Cardiac muscle cell (in vitro differentiated cells and primary cell): ENCODE results near the gene GAMT. TPM values are rescaled to one million over a fixed set of nuclear protein-coding genes. Genes with fewer than 3 reads are reported as not detected.

Source experiments
- DNase-seq, 2 donors: peaks; one replicate each; pipeline versions ENCODE4 v3.0.0 to v3.0.0-alpha.2; 2010 to 2017; ENCODE audit warnings: low read depth in 1 of 2, low spot score in 1 of 2
- H3K27ac ChIP-seq: fragments of 200-600 bp; sonication (generic); 2 replicates; pipeline ENCODE4 v1.5.1; 2016
- H3K27me3 ChIP-seq: fragments of 200-600 bp; sonication (generic); 2 replicates; pipeline ENCODE4 v1.6.0; 2016; ENCODE audit warnings: control low read depth
- H3K36me3 ChIP-seq: fragments of 200-600 bp; sonication (generic); 2 replicates; pipeline ENCODE4 v1.5.1; 2016; ENCODE audit warnings: control low read depth
- H3K4me1 ChIP-seq: fragments of 200-600 bp; sonication (generic); 2 replicates; pipeline ENCODE4 v1.8.1; 2017; ENCODE audit warnings: low read depth, mild to moderate bottlenecking, mixed run types
- H3K4me3 ChIP-seq: fragments of 200-600 bp; sonication (generic); 2 replicates; pipeline ENCODE4 v1.5.1; 2016; ENCODE audit warnings: mild to moderate bottlenecking
- H3K9me3 ChIP-seq: fragments of 200-600 bp; sonication (generic); 2 replicates; pipeline ENCODE4 v1.5.1; 2017; ENCODE audit warnings: low read depth, mild to moderate bottlenecking, control low read depth
- polyA plus RNA-seq: library from polyadenylated mRNA; unstranded; fragments of >200 nt; fragmentation: Nextera tagmentation; extraction: Ambion mirVana; gene quantifications from 2 replicates; pipeline ENCODE4 v1.2.1, GENCODE V29; 2016
- total RNA-seq: library from RNA; depleted of rRNA; stranded (reverse); fragments of >200 nt; gene quantifications from 2 replicates; pipeline ENCODE4 v1.2.3, GENCODE V29; 2016
- TF ChIP-seq, protein P1 (sequence below): IDR thresholded peaks from 2 replicates; pipeline ENCODE4 v1.5.1; 2012; ENCODE audit warnings: low read depth, mild to moderate bottlenecking, low read length

The GAMT gene
- total and polyA plus RNA-seq, 2 experiments from 2014 or later = 180 to 231 TPM

DNA sequence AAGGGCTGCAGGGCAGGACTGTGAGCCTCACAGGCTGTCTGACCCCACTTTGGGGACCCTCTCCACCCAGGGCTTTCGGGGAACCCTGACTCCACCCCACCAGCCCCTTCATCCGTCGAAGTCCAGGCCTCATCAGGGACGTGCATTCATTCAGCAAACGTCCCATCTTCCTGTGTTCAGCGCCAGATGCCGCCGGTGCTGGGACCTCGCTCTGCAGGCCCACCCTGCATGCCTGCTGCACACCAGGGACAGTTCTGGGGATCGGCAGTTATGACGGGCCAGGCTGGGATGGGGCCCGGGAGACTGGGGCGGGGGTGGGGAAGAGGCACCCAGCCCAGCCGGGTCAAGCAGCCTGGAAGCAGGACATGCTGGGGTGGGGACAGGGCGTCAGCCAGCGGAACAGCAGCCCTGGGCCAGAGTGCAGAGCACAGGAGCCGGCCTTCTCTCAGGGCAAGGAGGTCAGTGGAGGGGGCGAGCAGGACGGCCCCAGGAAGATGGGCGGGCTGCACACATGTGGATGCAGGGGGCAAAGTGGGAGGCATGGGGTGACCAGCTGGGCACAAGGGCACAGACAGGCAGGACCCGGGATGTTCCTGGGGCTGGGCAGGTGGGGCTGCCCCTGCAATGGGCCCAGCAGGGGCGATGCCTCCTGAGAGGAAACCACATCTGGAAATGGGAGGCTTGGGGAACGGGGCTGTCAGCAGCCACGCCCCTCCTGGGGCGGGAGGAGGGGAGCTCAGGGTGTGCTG is 5.1 kb downstream of the GAMT start:
- Histone ChIP-seq H3K36me3 (peaks cover 15% of the 10 kb centered on the region), H3K4me1 (peaks cover 5% of the 10 kb centered on the region), H3K9me3 (no peaks in the 10 kb centered on the region), H3K4me3 (no peak overlapping the region), H3K27ac (peak overlapping the region; percentile 39), H3K27me3 (no peaks in the 10 kb centered on the region)
- DNase-seq = no peak
- TF ChIP-seq, protein P1, sequence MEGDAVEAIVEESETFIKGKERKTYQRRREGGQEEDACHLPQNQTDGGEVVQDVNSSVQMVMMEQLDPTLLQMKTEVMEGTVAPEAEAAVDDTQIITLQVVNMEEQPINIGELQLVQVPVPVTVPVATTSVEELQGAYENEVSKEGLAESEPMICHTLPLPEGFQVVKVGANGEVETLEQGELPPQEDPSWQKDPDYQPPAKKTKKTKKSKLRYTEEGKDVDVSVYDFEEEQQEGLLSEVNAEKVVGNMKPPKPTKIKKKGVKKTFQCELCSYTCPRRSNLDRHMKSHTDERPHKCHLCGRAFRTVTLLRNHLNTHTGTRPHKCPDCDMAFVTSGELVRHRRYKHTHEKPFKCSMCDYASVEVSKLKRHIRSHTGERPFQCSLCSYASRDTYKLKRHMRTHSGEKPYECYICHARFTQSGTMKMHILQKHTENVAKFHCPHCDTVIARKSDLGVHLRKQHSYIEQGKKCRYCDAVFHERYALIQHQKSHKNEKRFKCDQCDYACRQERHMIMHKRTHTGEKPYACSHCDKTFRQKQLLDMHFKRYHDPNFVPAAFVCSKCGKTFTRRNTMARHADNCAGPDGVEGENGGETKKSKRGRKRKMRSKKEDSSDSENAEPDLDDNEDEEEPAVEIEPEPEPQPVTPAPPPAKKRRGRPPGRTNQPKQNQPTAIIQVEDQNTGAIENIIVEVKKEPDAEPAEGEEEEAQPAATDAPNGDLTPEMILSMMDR = no peak

- Histone ChIP-seq H3K27ac (peak overlapping the region; percentile 39), H3K27me3 (no peaks in the 10 kb centered on the region), H3K4me3 (no peak overlapping the region), H3K4me1 (peaks cover 3% of the 10 kb centered on the region), H3K36me3 (peaks cover 19% of the 10 kb centered on the region), H3K9me3 (no peaks in the 10 kb centered on the region)
- TF ChIP-seq, protein P1 = no peak
- DNase-seq = no peak
Measured at GRCh38 chr19:1395194-1396018, 5.9 kb downstream of the GAMT start.

- peak overlapping the region; percentile 23 for H3K27ac ChIP-seq
- H3K36me3 ChIP-seq = peaks cover 19% of the 10 kb centered on the region
- H3K4me3 ChIP-seq = no peak overlapping the region
- H3K9me3 ChIP-seq = no peaks in the 10 kb centered on the region
- no peak for DNase-seq
- TF ChIP-seq, protein P1 = no peak
- H3K27me3 ChIP-seq = no peaks in the 10 kb centered on the region
- H3K4me1 ChIP-seq = no peaks in the 10 kb centered on the region
Measured at GRCh38 chr19:1394252-1395193, 6.8 kb downstream of the GAMT start.

GRCh38 chr19:1393841-1394240 is 7.5 kb downstream of the GAMT start:
- TF ChIP-seq, protein P1 = no peak
- Histone ChIP-seq H3K4me1 (no peaks in the 10 kb centered on the region), H3K27ac (no peak overlapping the region), H3K36me3 (peaks cover 24% of the 10 kb centered on the region), H3K27me3 (no peaks in the 10 kb centered on the region), H3K9me3 (no peaks in the 10 kb centered on the region), H3K4me3 (no peak overlapping the region)
- no peak for DNase-seq

DNA sequence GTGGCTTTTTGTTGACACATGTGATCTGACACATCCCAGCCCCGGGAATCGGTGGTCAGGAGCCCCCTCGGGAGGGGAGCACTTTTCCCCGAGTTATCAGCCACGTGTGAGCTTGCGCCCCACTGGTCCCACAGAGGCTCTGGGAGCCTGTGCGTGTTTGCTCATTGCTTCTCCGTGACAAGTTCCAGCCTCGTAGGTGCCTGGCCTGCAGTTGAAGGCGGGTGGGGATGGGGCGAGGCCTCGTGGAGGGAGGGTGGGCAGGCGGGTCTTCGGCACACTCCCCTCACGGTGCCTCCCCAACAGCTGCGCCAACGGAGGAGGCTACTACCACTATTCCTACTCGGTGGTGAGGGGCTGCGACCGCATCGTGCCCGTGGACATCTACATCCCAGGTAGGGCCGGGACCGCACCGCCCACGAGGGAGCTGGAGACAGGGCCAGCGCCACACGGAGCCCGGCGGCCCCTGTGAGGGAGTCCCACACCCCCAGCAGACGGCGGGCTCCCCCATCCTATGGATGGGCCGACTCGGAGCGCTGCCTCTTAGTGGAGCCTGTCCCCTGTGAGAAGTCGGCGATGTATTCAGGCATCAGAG is 8.3 kb downstream of the GAMT start:
- TF ChIP-seq, protein P1 = no peak
- peaks cover 25% of the 10 kb centered on the region for H3K36me3 ChIP-seq
- H3K4me3 ChIP-seq = no peak overlapping the region
- no peaks in the 10 kb centered on the region for H3K9me3 ChIP-seq
- no peak for DNase-seq
- H3K27me3 ChIP-seq = no peaks in the 10 kb centered on the region
- no peak overlapping the region for H3K27ac ChIP-seq
- H3K4me1 ChIP-seq = no peaks in the 10 kb centered on the region
